ENCODE measurements around the gene AGO4.
"Not testable (repeated sequence)": the region's sequence is repeated elsewhere in the genome, so short reads cannot be mapped to it uniquely, and the experiment has no call there.

AGO4 gene

GRCh38 chr1:35812754-35813153 is 4.9 kb downstream of the AGO4 start:
- DNase-seq: not testable (repeated sequence)

- no peak for DNase-seq
These were observed 17.4 kb downstream of the AGO4 start for GRCh38 chr1:35825255-35825654.

- no peak for DNase-seq
These were observed 24.6 kb downstream of the AGO4 start for GRCh38 chr1:35832276-35832905.

GRCh38 chr1:35833395-35833794 is 25.6 kb downstream of the AGO4 start:
- DNase-seq: no peak

GRCh38 chr1:35834218-35834617 is 26.4 kb downstream of the AGO4 start:
- DNase-seq: no peak

- DNase-seq: no peak
These were observed 27.6 kb downstream of the AGO4 start for GRCh38 chr1:35835398-35835797.

- no peak for DNase-seq
These were observed 28.9 kb downstream of the AGO4 start for GRCh38 chr1:35836734-35837133.

- DNase-seq: no peak
These were observed 31.0 kb downstream of the AGO4 start for GRCh38 chr1:35838693-35839245.

GRCh38 chr1:35844826-35845225 is 37.0 kb downstream of the AGO4 start:
- no peak for DNase-seq

- no peak for DNase-seq
These were observed 38.0 kb downstream of the AGO4 start for GRCh38 chr1:35845766-35846165.

- no peak for DNase-seq
These were observed 40.2 kb downstream of the AGO4 start for GRCh38 chr1:35847935-35848565.

- no peak for DNase-seq
These were observed 42.2 kb downstream of the AGO4 start for GRCh38 chr1:35850051-35850450.

GRCh38 chr1:35850716-35851115 is 42.9 kb downstream of the AGO4 start:
- no peak for DNase-seq

GRCh38 chr1:35851132-35851869 is 43.5 kb downstream of the AGO4 start:
- DNase-seq: no peak

GRCh38 chr1:35852241-35852640 is 44.4 kb downstream of the AGO4 start:
- no peak for DNase-seq

GRCh38 chr1:35854989-35855700 is 47.3 kb downstream of the AGO4 start:
- no peak for DNase-seq

- DNase-seq: no peak
These were observed 49.1 kb downstream of the AGO4 start for GRCh38 chr1:35856964-35857363.

- peak; percentile 11 for DNase-seq
These were observed 50.0 kb downstream of the AGO4 start for GRCh38 chr1:35857830-35858229.

GRCh38 chr1:35860696-35861095 is 52.9 kb downstream of the AGO4 start:
- no peak for DNase-seq

- no peak for DNase-seq
These were observed 55.3 kb downstream of the AGO4 start for GRCh38 chr1:35863136-35863535.

- DNase-seq: no peak
These were observed 56.2 kb downstream of the AGO4 start for GRCh38 chr1:35863881-35864625.

- DNase-seq: no peak
These were observed 57.0 kb downstream of the AGO4 start for GRCh38 chr1:35864813-35865212.

GRCh38 chr1:35866991-35867390 is 59.2 kb downstream of the AGO4 start:
- DNase-seq: no peak

Measured in EL (cell line).